Measurements from ENCODE around the gene BLTP1.

BLTP1 gene

DNA sequence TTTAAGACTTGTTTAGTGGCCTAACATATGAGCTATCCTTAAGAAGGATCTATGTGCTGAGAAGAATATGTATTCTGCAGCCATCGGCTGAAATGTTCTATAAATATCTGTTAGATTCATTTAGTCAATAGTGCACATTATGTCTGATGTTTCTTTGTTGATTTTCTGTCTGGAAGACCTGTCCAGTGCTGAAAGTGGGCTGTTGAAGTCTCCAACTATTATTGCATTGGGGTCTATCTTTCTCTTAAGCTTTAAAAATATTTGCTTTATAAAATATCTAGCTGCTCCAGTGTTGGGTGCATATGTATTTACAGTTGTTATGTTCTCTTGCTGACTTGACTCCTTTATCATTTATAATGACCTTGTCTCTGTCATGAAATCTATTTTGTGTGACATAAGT is 9.4 kb upstream of the BLTP1 start:
- TF ChIP-seq, protein P1, sequence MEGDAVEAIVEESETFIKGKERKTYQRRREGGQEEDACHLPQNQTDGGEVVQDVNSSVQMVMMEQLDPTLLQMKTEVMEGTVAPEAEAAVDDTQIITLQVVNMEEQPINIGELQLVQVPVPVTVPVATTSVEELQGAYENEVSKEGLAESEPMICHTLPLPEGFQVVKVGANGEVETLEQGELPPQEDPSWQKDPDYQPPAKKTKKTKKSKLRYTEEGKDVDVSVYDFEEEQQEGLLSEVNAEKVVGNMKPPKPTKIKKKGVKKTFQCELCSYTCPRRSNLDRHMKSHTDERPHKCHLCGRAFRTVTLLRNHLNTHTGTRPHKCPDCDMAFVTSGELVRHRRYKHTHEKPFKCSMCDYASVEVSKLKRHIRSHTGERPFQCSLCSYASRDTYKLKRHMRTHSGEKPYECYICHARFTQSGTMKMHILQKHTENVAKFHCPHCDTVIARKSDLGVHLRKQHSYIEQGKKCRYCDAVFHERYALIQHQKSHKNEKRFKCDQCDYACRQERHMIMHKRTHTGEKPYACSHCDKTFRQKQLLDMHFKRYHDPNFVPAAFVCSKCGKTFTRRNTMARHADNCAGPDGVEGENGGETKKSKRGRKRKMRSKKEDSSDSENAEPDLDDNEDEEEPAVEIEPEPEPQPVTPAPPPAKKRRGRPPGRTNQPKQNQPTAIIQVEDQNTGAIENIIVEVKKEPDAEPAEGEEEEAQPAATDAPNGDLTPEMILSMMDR (IDR thresholded peaks at IDR 0.05; ENCODE audit: low read length, missing control alignments) = no peak
- H3K4me3 ChIP-seq (replicated peaks; ENCODE audit: low read depth, low read length) = no peak overlapping the region
- DNase-seq (ENCODE audit: low read depth) = no peak

DNA sequence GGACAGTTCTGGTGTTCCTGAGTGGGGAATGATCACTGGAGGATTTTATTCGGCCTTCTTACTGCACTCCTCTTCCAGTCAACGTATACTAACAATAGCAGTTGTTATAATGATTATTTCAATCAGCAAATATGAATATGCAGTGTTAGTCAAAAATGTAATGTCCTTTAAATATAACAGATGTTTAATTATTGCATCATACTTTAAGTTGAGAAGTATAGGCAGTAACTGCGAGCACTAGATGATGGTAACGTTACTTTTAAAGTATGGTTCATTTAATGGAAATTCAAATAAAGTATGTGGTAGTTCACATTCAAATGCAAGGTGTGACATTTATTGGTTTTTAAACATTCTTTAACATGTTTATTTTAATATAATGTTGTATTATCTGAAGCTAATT is 5.5 kb upstream of the BLTP1 start:
- DNase-seq (ENCODE audit: low read depth) = no peak
- no peak overlapping the region for H3K4me3 ChIP-seq (replicated peaks; ENCODE audit: low read depth, low read length)
- TF ChIP-seq, protein P1 (IDR thresholded peaks at IDR 0.05; ENCODE audit: low read length, missing control alignments) = no peak

DNA sequence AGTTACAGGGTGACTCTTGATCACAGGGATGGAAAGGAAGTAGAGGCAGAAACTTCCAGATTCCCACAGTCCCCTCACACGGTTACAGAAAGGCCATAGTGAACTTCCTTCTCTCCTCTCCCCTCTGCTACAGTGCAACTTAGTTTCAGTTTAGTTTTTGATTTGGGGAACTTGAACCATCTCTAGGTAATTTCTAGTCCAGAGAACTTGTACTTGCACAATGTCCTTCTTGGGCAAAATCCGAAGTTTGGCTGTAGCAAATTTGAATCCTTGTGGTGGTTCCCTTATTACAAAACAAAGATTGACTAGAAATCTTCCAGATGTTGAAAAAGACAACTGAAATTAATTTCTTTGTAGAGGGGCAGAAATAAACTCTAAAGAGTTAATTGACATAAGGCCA is 1.2 kb upstream of the BLTP1 start:
- no peak overlapping the region for H3K4me3 ChIP-seq (replicated peaks; ENCODE audit: low read depth, low read length)
- no peak for DNase-seq (ENCODE audit: low read depth)
- TF ChIP-seq, protein P1 (IDR thresholded peaks at IDR 0.05; ENCODE audit: low read length, missing control alignments) = no peak

DNA sequence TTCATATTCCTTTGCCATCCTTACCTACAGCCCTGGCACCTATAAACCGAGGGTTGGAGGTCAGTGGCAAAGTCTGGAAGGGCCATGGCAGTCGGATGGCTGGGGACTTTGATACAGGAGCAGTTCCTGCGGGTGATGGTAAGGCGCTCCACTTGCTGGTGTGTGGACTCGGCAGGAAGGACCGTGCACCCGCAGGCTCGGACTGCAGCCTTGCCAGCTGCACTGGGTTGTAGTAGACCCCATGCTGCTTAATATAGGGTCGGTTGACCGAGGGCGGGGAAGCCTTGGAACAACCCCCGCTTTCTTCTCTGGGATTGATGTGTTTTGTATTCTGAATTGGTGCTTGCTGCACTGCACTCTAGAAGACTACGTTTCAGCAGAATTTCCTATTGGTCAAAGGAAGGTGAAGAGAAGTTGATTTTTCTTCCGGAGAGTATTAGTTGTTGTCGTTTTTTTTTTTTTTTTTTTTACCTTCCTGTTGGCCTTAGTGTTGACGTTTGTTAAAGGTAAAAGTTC is 638 bp downstream of the BLTP1 start:
- peak; percentile 38 for DNase-seq (ENCODE audit: low read depth)
- TF ChIP-seq, protein P1 (IDR thresholded peaks at IDR 0.05; ENCODE audit: low read length, missing control alignments) = no peak
- peak overlapping the region; percentile 65 for H3K4me3 ChIP-seq (replicated peaks; ENCODE audit: low read depth, low read length)

DNA sequence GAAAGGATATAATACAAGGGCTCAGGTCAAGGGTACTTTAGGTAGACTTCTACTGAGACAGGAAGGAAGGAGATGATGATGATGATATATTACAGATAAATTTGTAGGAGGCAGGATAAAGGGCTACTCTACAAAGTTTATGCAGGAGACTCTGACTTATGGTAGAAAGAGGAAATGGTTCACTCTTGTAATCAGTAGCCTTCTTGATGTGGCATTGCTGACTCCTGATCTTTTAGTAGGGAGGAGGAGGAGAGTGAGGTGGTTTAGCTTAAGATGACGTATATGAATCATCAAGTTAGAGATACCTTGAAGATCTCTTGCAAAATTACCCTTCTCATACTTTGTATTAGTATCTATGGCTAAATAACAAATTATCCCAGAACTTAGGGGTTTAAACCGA is 4.7 kb downstream of the BLTP1 start:
- DNase-seq (ENCODE audit: low read depth) = no peak
- H3K4me3 ChIP-seq (replicated peaks; ENCODE audit: low read depth, low read length) = no peak overlapping the region
- TF ChIP-seq, protein P1 (IDR thresholded peaks at IDR 0.05; ENCODE audit: low read length, missing control alignments) = no peak

DNA sequence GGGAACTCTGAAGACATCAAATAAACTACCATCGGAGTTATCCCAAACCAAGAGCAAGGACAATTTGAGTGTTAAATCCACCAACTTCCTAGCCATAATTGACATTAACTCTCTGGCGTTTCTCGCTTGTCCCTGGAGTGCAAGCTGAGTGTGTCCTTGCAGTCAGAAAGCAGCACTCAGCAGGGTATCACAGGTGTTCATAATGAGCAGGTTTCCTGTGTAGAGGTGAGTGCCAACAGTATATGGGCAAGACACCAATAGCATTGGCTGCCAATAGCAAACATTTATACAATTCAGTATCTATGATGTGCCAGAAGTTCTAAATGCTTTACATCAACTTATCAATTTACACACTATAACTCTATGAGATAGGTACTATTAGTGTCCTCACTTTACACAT is 11.2 kb downstream of the BLTP1 start:
- H3K4me3 ChIP-seq (replicated peaks; ENCODE audit: low read depth, low read length) = no peak overlapping the region
- no peak for DNase-seq (ENCODE audit: low read depth)
- TF ChIP-seq, protein P1 (IDR thresholded peaks at IDR 0.05; ENCODE audit: low read length, missing control alignments) = no peak

DNA sequence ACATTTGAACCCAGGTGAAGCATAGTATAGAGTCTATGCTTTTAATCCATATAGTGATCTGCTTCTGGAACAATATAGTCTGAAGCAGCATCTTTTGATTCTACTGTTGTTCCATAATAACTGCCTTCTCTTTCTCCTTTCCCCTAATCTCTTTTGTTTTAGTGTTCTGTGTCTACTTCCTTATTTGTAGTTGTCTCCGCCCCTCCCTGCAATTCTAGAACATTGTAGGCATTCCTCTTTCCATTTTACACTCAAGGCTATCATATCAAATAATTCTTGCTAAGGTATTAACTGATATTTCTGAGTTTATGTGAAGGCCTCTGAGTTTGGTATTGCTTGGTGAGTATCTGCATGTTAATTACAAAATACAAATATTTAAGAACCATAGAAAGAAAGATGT is 11.6 kb downstream of the BLTP1 start:
- H3K4me3 ChIP-seq (replicated peaks; ENCODE audit: low read depth, low read length) = no peak overlapping the region
- TF ChIP-seq, protein P1 (IDR thresholded peaks at IDR 0.05; ENCODE audit: low read length, missing control alignments) = no peak
- DNase-seq (ENCODE audit: low read depth) = no peak

Measured in fibroblast of pulmonary artery (primary cell).